Activated CD4-positive, alpha-beta T cell treated with anti-CD3 and anti-CD28 coated beads, Interleukin-2, amount 50 U/mL, for 48 hours (primary cell): ENCODE results near the gene CCDC102A.

Source experiments
- DNase-seq, 2 experiments: peaks; one replicate each; pipeline ENCODE4 v3.0.0-alpha.2; 2020

The CCDC102A gene

DNA sequence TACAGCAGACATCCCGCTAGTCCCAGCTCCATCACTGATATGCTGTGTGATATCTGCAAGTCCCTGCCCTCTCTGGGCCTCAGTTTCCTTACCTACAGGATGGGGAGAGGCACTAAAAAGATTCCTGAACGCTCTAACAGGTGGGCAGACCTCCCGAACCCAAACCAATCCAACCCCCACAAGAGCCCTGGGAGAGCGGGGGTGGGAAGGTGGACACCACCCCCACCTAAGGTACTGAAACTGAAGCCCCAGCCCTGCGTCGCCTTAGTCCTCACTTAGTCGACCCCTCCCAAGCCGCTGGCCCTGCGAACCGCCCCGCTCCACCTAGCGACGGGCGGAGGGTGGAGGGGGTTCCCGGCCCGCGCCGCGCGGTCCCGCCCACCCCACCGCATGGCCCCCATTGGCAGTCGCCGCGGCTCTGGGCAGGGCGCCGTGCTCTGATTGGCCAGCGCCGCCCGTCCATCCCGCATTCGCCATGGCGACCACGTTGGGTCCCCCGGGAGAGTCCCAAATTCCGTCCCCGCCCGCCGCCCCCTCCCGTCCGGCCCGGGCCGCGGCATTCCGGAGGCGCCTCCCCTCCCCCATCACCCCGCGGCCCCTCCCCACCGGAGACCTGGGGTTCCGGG lies 578 bp downstream of the CCDC102A start:
- DNase-seq = peak; percentile 93 to 94

DNA sequence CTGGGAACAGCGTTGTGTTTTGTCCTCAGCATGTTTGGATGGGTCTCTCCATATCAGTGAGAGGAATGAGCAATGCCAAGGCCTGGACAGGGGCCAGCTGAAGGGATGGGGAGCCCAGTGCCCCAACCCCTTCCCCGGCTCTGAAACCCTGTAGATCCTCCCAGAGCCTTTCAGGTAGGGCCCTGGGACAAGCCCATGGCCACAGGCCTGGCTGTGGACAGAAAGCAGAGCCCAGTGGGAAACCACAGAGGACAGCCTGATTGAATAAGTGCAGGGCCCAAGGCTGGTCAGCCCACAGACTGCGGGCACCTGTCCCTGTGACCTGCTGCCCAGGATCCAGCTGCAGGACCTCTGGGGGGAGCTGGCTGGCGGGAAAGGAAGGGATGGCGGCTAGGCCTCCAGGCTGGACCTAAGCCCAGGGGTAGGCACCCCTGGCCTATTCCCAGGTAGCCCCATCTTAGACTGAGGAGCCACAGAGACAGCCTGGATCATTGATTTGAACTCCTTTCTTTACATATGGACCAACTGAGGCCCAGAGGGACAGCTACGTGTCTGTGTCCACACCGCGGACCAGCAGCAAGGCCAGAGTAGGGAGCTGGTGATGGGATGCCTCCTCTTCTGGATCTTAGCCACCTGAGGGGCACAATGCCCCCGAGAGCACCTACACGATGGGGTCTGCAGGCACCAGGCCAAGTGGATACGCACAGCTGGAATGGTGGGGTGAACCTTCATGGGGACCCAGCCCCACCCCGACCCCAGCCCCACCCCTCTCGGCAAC lies 1.3 kb downstream of the CCDC102A start:
- no peak for DNase-seq

- DNase-seq = no peak
Observed at GRCh38 chr16:57534337-57534880, 2.0 kb downstream of the CCDC102A start.

- DNase-seq = no peak
Observed at GRCh38 chr16:57533431-57534336, 2.7 kb downstream of the CCDC102A start.

DNA sequence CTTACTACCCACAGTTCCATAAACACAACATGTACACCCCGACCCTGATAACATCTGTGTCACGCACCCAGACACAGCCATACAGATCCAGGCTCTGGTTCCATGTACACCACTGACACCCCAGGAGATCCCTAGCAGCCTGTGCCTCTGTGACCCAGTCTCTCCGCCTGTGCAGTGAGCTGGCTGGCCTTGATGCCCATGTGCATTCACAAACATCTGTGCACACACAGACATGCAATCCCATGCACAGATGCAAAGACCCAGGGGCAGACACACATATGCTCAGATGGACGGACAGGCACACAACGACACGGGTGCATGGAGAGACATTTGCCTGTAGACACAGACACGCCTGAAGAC lies 4.1 kb downstream of the CCDC102A start:
- no peak for DNase-seq

GRCh38 chr16:57531635-57532265 lies 4.6 kb downstream of the CCDC102A start:
- DNase-seq = no peak

GRCh38 chr16:57531253-57531575 lies 5.2 kb downstream of the CCDC102A start:
- DNase-seq = no peak

GRCh38 chr16:57530522-57531252 lies 5.7 kb downstream of the CCDC102A start:
- DNase-seq = no peak

- DNase-seq = peak; percentile 69 to 75
Observed at GRCh38 chr16:57530104-57530521, 6.3 kb downstream of the CCDC102A start.

DNA sequence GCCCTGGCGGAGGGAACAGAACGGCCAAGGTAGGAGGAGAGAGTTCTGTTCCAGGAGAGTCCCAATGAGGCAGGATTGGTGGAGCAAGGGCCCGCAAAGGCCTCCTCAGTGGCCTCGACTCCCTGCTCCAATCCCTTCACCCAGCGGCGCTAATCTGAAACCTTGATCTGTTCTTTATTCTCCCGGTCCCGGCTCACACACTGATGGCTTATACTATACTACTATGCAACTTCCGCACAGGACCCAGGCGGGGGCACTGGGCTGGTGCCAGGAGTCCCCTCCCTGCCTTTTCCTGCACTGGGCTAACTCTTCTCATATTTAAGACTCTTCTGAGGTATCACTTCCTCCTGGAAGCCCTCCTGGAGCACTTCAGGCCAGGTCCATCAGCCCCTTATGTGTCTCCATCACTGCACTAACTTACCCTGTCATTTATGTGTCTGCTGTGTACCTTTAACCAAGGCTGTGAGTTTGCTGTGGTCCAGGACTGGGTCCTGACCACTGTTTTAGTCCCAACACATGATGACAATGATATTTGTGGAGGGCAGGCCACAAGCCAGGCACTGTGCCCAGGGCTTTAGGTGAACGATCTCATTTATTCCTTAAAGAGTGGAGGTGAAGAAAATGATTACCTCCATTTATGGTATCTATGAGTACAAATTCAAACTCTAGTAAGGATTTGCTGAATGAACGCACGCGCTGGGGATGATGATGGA lies 6.8 kb downstream of the CCDC102A start:
- no peak for DNase-seq

DNA sequence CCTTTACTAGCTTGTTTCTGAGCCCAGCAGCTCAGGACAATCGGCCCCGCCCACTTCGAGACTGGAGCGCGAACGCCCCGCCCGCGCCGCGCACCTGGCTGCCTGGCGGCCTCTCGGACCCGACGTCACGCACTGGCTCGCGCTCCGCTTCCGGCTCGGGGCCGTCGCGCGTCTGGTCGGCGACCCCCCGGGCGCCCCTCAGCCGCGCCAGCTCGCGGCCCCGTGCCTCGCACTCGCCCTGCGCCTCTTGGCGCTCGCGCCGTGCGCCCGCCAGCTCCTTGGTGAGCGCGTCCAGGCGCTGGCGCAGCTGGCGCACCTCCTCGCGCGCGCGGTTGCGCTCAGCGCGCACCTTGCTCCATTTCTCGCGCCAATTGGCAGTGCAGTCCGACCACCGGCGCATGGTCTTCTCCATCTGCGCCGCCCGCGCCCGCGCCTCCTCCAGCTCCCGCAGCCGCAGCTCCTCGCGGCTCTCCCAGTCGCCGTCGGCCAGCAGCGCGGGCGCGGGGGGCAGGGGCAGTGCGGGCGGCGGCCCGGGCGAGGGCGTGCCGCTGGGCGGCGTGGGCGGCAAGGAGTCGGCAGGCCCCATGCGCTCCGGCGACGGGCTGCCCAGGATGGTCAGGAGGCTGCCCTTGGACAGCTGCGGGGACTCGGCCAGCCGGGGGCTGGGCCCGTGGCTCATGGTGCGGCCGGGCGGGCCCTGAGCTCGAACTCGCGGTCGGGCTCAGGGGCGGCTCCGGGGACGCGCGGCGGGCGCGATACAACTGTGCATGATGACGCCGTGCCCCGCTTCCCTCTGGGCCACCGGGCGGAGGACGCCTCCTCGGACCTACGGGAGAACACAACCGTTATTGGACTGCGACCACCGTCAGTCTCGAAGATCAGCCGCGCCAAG lies 7.6 kb downstream of the CCDC102A start:
- no peak for DNase-seq

- DNase-seq = no peak
Observed at GRCh38 chr16:57527610-57528360, 8.6 kb downstream of the CCDC102A start.

GRCh38 chr16:57527027-57527426 lies 9.3 kb downstream of the CCDC102A start:
- no peak for DNase-seq

GRCh38 chr16:57526498-57526897 lies 9.9 kb downstream of the CCDC102A start:
- DNase-seq = no peak

DNA sequence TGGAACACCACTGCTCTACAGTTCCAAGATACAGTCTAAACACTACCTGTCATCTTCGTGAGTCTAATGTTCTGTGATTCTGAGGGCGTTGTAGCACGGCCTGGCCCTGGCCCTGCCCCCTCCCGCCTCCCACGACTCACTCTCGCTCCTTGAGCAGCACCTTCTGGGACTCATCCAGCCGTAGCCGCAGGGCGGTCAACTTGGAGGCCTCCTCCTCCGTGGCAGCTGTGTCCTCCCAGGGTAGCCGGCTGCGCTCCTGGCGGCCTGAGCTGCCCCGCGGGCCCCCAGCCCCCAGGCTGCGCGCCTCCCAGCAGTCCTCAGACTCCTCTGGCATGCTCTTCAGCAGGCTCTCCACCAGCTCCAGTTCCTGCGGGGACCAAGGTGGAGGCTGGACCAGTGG lies 10.6 kb downstream of the CCDC102A start:
- no peak for DNase-seq

GRCh38 chr16:57522960-57523359 lies 13.4 kb downstream of the CCDC102A start:
- no peak for DNase-seq

DNA sequence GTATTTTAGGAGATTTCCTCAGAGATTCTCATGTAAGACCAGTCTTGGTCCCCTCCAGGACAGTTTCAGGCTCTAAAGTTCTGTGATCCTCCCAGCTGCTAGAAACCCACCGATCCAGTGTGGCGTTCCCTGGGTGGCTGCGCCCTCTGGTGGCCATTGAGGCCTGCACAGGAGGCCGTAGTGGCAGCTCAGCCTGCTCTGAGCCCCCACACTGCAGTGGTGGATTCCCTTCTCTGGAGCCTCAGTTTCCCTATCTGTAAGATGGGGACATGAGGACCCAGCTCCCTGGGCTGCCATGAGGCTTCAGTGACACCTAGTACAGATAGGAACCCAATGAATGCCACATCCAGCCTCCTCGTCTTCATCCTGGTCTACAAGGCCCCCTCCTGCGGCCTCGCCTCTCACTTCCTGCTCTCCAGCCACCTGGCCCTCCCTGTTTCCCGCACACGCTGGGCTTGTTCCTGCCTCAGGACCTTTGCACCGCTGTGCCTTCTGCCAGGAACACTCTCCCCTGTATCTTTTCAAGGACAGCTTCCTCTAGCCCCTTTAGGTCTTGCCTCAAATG lies 16.5 kb downstream of the CCDC102A start:
- peak; percentile 83 to 87 for DNase-seq

GRCh38 chr16:57518922-57519321 lies 17.4 kb downstream of the CCDC102A start:
- no peak for DNase-seq

- no peak for DNase-seq
Observed at GRCh38 chr16:57518520-57518919, 17.9 kb downstream of the CCDC102A start.
